ENCODE data around the gene OR2J1. TPM values are rescaled to one million over a fixed set of nuclear protein-coding genes. Genes with fewer than 3 reads are reported as not detected.
"Not testable (repeated sequence)": the region's sequence is repeated elsewhere in the genome, so short reads cannot be mapped to it uniquely, and the experiment has no call there.

Gene OR2J1
- total RNA-seq, 6 experiments from 2014 or later, result not detected

- no peaks in the 10 kb centered on the region for H3K4me1 Mint-ChIP-seq (ENCODE audit: low read depth)
- no peak overlapping the region for H3K27ac Mint-ChIP-seq
- DNase-seq, result no peak
- H3K9me3 Mint-ChIP-seq, result peaks cover 25% of the 10 kb centered on the region
- TF ChIP-seq CTCF (IDR thresholded peaks at IDR 0.05), result no peak
- no peak overlapping the region for H3K4me3 Mint-ChIP-seq
- H3K27me3 Mint-ChIP-seq (ENCODE audit: insufficient read depth), result no peaks in the 10 kb centered on the region
- H3K36me3 Mint-ChIP-seq (ENCODE audit: low read depth), result no peaks in the 10 kb centered on the region
Observed at GRCh38 chr6:29141606-29142005, 42.3 kb downstream of the OR2J1 start.

GRCh38 chr6:29142309-29142708 is 43.0 kb downstream of the OR2J1 start:
- Mint-ChIP-seq H3K4me3 (no peak overlapping the region), H3K4me1 (ENCODE audit: low read depth) (no peaks in the 10 kb centered on the region), H3K9me3 (peaks cover 27% of the 10 kb centered on the region), H3K27ac (no peak overlapping the region), H3K36me3 (ENCODE audit: low read depth) (no peaks in the 10 kb centered on the region), H3K27me3 (ENCODE audit: insufficient read depth) (no peaks in the 10 kb centered on the region)
- no peak for DNase-seq
- TF ChIP-seq CTCF (IDR thresholded peaks at IDR 0.05), result no peak

GRCh38 chr6:29146179-29146578 is 46.9 kb downstream of the OR2J1 start:
- H3K4me1 Mint-ChIP-seq (ENCODE audit: low read depth), result no peaks in the 10 kb centered on the region
- no peak for TF ChIP-seq CTCF (IDR thresholded peaks at IDR 0.05)
- no peaks in the 10 kb centered on the region for H3K36me3 Mint-ChIP-seq (ENCODE audit: low read depth)
- no peak for DNase-seq
- H3K4me3 Mint-ChIP-seq, result no peak overlapping the region
- H3K27ac Mint-ChIP-seq, result no peak overlapping the region
- H3K27me3 Mint-ChIP-seq (ENCODE audit: insufficient read depth), result no peaks in the 10 kb centered on the region
- H3K9me3 Mint-ChIP-seq, result peaks cover 32% of the 10 kb centered on the region

- no peak overlapping the region for H3K4me3 Mint-ChIP-seq
- TF ChIP-seq CTCF (IDR thresholded peaks at IDR 0.05), result no peak
- no peak for DNase-seq
Observed at GRCh38 chr6:29147074-29147473, 47.8 kb downstream of the OR2J1 start.

GRCh38 chr6:29149444-29149843 is 50.2 kb downstream of the OR2J1 start:
- H3K27me3 Mint-ChIP-seq (ENCODE audit: insufficient read depth); H3K36me3 Mint-ChIP-seq (ENCODE audit: low read depth); H3K27ac Mint-ChIP-seq; H3K4me1 Mint-ChIP-seq (ENCODE audit: low read depth); DNase-seq; H3K4me3 Mint-ChIP-seq: not testable (repeated sequence)
- H3K9me3 Mint-ChIP-seq, result peaks cover 31% of the 10 kb centered on the region

More at GRCh38 chr6:29147074-29147473, 47.8 kb downstream of the OR2J1 start:
- Mint-ChIP-seq H3K4me1 (ENCODE audit: low read depth) (no peaks in the 10 kb centered on the region), H3K36me3 (ENCODE audit: low read depth) (no peaks in the 10 kb centered on the region), H3K27ac (no peak overlapping the region), H3K27me3 (ENCODE audit: insufficient read depth) (no peaks in the 10 kb centered on the region), H3K9me3 (peaks cover 35% of the 10 kb centered on the region)

Other genes with a start within 250 kb of the OR2J1 start
- gene TRIM27, start 175.5 kb upstream of the OR2J1 start, total RNA-seq (2021; fragmentation: NEBNext Ultra II Directional; extraction: Animal tissue kit (Norgen Biotek cat#: 25700)), result 10 to 100 TPM; 35.9 to 40.6 (median 39.3) TPM
- gene ZNF311, start 94.2 kb upstream of the OR2J1 start, total RNA-seq (2021; fragmentation: NEBNext Ultra II Directional; extraction: Animal tissue kit (Norgen Biotek cat#: 25700)), result under 1 TPM; 0.17 to 0.34 (median 0.21) TPM
- gene OR2W1, start 54.3 kb upstream of the OR2J1 start, total RNA-seq (2021; fragmentation: NEBNext Ultra II Directional; extraction: Animal tissue kit (Norgen Biotek cat#: 25700)), result not detected
- gene OR2B3, start 12.2 kb upstream of the OR2J1 start, total RNA-seq (2021; fragmentation: NEBNext Ultra II Directional; extraction: Animal tissue kit (Norgen Biotek cat#: 25700)), result not detected
- not detected for gene OR2J3, start 8.6 kb downstream of the OR2J1 start, total RNA-seq (2021; fragmentation: NEBNext Ultra II Directional; extraction: Animal tissue kit (Norgen Biotek cat#: 25700))
- gene OR2J2, start 71.4 kb downstream of the OR2J1 start, total RNA-seq (2021; fragmentation: NEBNext Ultra II Directional; extraction: Animal tissue kit (Norgen Biotek cat#: 25700)), result not detected
- gene OR14J1, start 202.2 kb downstream of the OR2J1 start, total RNA-seq (2021; fragmentation: NEBNext Ultra II Directional; extraction: Animal tissue kit (Norgen Biotek cat#: 25700)), result not detected

Data from HFFc6 (cell line).